PC-9 (cell line): ENCODE results near the gene FAM120A. TPM values are rescaled to one million over a fixed set of nuclear protein-coding genes. Genes with fewer than 3 reads are reported as not detected.

Source experiments
- BruUV-seq: library from RNA; stranded (reverse); fragments of 400-500 nt; replicated peaks from 2 replicates; lab custom pipeline; 2021; lab: Mats Ljungman, UMichigan
- CTCF ChIA-PET: fragments of 300-600 bp; sonication (Branson Sonifier 250); formaldehyde crosslinking; loops from one replicate; lab custom pipeline; 2022; ENCODE audit warnings: antibody characterized with exemption; lab: Charles Lee
- POLR2A ChIA-PET: fragments of 300-600 bp; sonication (Branson Sonifier 250); formaldehyde crosslinking; loops from one replicate; lab custom pipeline; 2022; ENCODE audit warnings: antibody characterized with exemption; ENCODE audit not compliant: unreplicated experiment; lab: Charles Lee
- DNase-seq, 2 experiments: peaks; one replicate each; pipeline versions ENCODE4 v3.0.0 to v3.0.0-alpha.2; 2015 to 2022; ENCODE audit warnings: mixed read lengths in 1 of 2
- H2AFZ ChIP-seq: fragments of 200-600 bp; sonication (generic); 2 replicates; pipeline ENCODE4 v1.8.1; 2017; ENCODE audit warnings: antibody characterized with exemption
- H3F3A ChIP-seq: fragments of 200-600 bp; sonication (generic); 2 replicates; pipeline ENCODE4 v1.8.1; 2017; ENCODE audit warnings: antibody characterized with exemption, mild to moderate bottlenecking, low read depth; ENCODE audit not compliant: insufficient read depth
- H3K27ac ChIP-seq: fragments of 200-600 bp; sonication (generic); 2 replicates; pipeline ENCODE4 v1.6.1; 2016; ENCODE audit warnings: mixed run types
- H3K27me3 ChIP-seq: fragments of 200-600 bp; sonication (generic); 2 replicates; pipeline ENCODE4 v1.6.1; 2016; ENCODE audit warnings: low read depth, mixed run types; ENCODE audit not compliant: insufficient read depth
- H3K36me3 ChIP-seq: fragments of 200-600 bp; sonication (generic); 2 replicates; pipeline ENCODE4 v1.6.1; 2016; ENCODE audit warnings: low read depth, mixed run types
- H3K4me1 ChIP-seq: fragments of 200-600 bp; sonication (generic); replicated peaks from 2 replicates; pipeline ENCODE4 v1.6.1; 2016; ENCODE audit warnings: mixed run types; ENCODE audit not compliant: insufficient read depth
- H3K4me2 ChIP-seq: fragments of 200-600 bp; sonication (generic); 2 replicates; pipeline ENCODE4 v1.6.1; 2017; ENCODE audit warnings: mixed run types
- H3K4me3 ChIP-seq: fragments of 200-600 bp; sonication (generic); 2 replicates; pipeline ENCODE4 v1.6.1; 2016; ENCODE audit warnings: mixed run types
- H3K79me2 ChIP-seq: fragments of 200-600 bp; sonication (generic); 2 replicates; pipeline ENCODE4 v1.6.1; 2017; ENCODE audit warnings: low read depth, mixed run types
- H3K9me2 ChIP-seq: fragments of 200-600 bp; sonication (generic); 2 replicates; pipeline ENCODE4 v1.8.1; 2017; ENCODE audit warnings: mild to moderate bottlenecking; ENCODE audit not compliant: insufficient read depth
- H3K9me3 ChIP-seq: fragments of 200-600 bp; sonication (generic); 2 replicates; pipeline ENCODE4 v1.8.1; 2016; ENCODE audit warnings: low read depth; ENCODE audit not compliant: insufficient read depth
- H4K20me1 ChIP-seq: fragments of 200-600 bp; sonication (generic); 2 replicates; pipeline ENCODE4 v1.8.1; 2017; ENCODE audit not compliant: insufficient read depth
- EZH2 ChIP-seq: fragments of 200-600 bp; sonication (generic); IDR thresholded peaks from 2 replicates; pipeline ENCODE4 v1.8.0; 2017; ENCODE audit warnings: antibody characterized with exemption, low read depth
- intact Hi-C: fragments of 100-400 bp; cut with micrococcal nuclease; formaldehyde crosslinking; loops from one replicate; pipeline ENCODE4 v1.10.0; 2022; ENCODE audit not compliant: unreplicated experiment
- total RNA-seq: library from RNA; stranded (reverse); gene quantifications from 2 replicates; pipeline ENCODE4 v1.2.3, GENCODE V29; 2021
- TF ChIP-seq, protein P1 (sequence below): fragments of 200-600 bp; sonication (generic); conservative IDR thresholded peaks from 2 replicates; pipeline ENCODE4 v1.6.1; 2017; ENCODE audit warnings: mixed run types, antibody characterized with exemption, mild to moderate bottlenecking, moderate library complexity

FAM120A gene
- total RNA-seq, 1 experiment from 2014 or later = 171 TPM

DNA sequence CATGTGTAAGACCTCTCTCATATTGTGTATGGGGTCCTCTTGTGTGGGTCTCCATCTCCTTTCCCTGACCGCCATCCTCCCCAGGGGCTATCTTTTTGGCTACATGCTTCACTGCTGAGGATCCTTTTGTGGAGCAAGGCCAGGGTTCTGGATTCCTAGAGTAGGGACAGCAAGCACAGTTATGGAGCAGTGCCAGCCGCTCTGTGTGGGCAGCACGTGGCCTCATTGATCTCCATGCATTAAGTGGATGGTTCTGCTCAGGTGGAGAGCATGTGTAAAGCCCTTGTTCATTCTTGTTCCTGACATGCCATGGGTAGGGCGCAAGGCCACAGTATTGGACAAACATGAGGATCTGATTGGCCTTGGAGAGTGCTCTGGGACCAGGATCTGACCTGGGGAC, 133.8 kb downstream of the FAM120A start:
- Histone ChIP-seq H3K4me1 (no peaks in the 10 kb centered on the region), H3K9me3 (no peaks in the 10 kb centered on the region), H3K27ac (no peak overlapping the region), H3F3A (no peaks in the 10 kb centered on the region), H4K20me1 (no peaks in the 10 kb centered on the region; the same call in none of the 2 replicates), H3K36me3 (no peaks in the 10 kb centered on the region), H2AFZ (no peak overlapping the region), H3K27me3 (no peaks in the 10 kb centered on the region), H3K9me2 (no peaks in the 10 kb centered on the region), H3K79me2 (peaks cover 52% of the 10 kb centered on the region), H3K4me3 (no peak overlapping the region), H3K4me2 (no peak overlapping the region)
- ChIA-PET POLR2A (no interaction called here), CTCF (no interaction called here)
- TF ChIP-seq, protein P1, sequence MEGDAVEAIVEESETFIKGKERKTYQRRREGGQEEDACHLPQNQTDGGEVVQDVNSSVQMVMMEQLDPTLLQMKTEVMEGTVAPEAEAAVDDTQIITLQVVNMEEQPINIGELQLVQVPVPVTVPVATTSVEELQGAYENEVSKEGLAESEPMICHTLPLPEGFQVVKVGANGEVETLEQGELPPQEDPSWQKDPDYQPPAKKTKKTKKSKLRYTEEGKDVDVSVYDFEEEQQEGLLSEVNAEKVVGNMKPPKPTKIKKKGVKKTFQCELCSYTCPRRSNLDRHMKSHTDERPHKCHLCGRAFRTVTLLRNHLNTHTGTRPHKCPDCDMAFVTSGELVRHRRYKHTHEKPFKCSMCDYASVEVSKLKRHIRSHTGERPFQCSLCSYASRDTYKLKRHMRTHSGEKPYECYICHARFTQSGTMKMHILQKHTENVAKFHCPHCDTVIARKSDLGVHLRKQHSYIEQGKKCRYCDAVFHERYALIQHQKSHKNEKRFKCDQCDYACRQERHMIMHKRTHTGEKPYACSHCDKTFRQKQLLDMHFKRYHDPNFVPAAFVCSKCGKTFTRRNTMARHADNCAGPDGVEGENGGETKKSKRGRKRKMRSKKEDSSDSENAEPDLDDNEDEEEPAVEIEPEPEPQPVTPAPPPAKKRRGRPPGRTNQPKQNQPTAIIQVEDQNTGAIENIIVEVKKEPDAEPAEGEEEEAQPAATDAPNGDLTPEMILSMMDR = no peak
- TF ChIP-seq EZH2 = no peak
- no TSS peak for BruUV-seq
- intact Hi-C loops = no loop called here
- DNase-seq = no peak

DNA sequence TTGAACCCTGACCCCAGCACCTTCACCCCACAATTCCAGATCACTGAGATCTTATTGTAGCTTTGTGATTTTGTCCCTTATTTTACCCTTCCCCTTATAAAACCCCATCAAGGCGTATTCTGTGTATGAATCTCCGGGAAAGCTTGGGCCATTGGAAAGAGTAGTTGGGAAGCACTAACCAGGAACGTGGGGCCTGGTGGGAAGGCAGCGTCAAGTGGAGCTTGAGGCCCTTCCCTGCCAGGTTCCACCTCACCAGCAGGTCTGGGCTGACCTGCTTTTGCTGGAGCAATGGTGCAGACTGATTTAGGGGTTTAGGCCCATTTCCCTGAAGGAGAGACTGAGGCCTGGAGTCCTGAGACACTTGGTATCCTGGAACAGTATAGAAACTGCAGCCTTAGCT, 134.2 kb downstream of the FAM120A start:
- no peaks in the 10 kb centered on the region for H3K4me1 ChIP-seq
- no peak overlapping the region for H3K4me2 ChIP-seq
- H3K9me3 ChIP-seq = no peaks in the 10 kb centered on the region
- DNase-seq = no peak
- H3K9me2 ChIP-seq = no peaks in the 10 kb centered on the region
- no peak overlapping the region for H3K4me3 ChIP-seq
- no peak overlapping the region for H2AFZ ChIP-seq
- POLR2A ChIA-PET = no interaction called here
- TF ChIP-seq, protein P1 = no peak
- no peak for TF ChIP-seq EZH2
- peaks cover 48% of the 10 kb centered on the region for H3K79me2 ChIP-seq
- intact Hi-C loops = no loop called here
- CTCF ChIA-PET = no interaction called here
- no TSS peak for BruUV-seq
- H3K27me3 ChIP-seq = no peaks in the 10 kb centered on the region
- H3K27ac ChIP-seq = no peak overlapping the region
- no peaks in the 10 kb centered on the region for H3F3A ChIP-seq
- no peaks in the 10 kb centered on the region; the same call in none of the 2 replicates for H4K20me1 ChIP-seq
- H3K36me3 ChIP-seq = no peaks in the 10 kb centered on the region

DNA sequence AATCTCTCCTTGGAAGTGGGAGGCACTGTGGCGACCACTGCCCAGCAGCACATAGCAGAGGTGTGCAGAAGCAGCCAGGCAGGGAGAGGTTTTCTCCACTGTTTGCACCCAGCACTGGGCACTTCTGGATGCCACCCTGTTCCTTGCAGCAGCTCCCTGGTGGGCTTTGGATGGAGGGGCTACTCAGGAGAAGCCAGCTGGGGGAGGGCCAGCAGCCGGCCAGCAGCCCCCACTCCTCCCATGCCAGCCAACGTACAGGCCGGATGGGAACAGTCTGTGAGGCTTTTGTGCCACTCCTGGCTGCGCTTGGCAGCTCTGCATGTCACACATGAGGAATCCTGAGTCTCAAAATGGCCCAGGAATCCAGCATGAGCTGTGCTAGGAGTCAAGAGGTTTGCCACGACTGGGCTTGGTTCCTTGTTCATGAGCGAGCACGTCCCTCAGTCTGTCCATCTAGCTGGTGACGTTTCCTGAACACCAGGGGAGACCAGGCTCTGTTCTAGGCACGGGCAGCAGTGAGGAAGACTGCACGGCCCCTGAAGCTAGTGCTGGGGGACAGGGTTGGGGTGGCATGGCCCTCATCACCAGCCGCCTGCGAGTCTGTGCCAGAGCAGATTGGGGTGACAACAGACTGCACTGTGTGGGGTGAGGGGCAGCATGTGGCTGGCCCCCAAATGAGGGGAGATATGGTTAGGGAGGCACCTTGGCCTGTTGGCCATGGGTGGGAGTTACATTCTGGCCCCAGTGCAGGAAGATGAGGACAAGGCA, 135.0 kb downstream of the FAM120A start:
- Histone ChIP-seq H3K9me3 (no peaks in the 10 kb centered on the region), H3K79me2 (peaks cover 40% of the 10 kb centered on the region), H2AFZ (no peak overlapping the region), H4K20me1 (no peaks in the 10 kb centered on the region; the same call in none of the 2 replicates), H3K4me1 (no peaks in the 10 kb centered on the region), H3F3A (no peaks in the 10 kb centered on the region), H3K36me3 (no peaks in the 10 kb centered on the region), H3K27ac (no peak overlapping the region), H3K27me3 (no peaks in the 10 kb centered on the region), H3K4me2 (no peak overlapping the region), H3K4me3 (no peak overlapping the region), H3K9me2 (no peaks in the 10 kb centered on the region)
- BruUV-seq = no TSS peak
- CTCF ChIA-PET = no interaction called here
- intact Hi-C loops = no loop called here
- POLR2A ChIA-PET = no interaction called here
- DNase-seq = no peak
- no peak for TF ChIP-seq EZH2
- TF ChIP-seq, protein P1 = no peak
